ENCODE measurements around the gene SV2B.
"Not testable (repeated sequence)": the region's sequence is repeated elsewhere in the genome, so short reads cannot be mapped to it uniquely, and the experiment has no call there.

Gene SV2B, protein sequence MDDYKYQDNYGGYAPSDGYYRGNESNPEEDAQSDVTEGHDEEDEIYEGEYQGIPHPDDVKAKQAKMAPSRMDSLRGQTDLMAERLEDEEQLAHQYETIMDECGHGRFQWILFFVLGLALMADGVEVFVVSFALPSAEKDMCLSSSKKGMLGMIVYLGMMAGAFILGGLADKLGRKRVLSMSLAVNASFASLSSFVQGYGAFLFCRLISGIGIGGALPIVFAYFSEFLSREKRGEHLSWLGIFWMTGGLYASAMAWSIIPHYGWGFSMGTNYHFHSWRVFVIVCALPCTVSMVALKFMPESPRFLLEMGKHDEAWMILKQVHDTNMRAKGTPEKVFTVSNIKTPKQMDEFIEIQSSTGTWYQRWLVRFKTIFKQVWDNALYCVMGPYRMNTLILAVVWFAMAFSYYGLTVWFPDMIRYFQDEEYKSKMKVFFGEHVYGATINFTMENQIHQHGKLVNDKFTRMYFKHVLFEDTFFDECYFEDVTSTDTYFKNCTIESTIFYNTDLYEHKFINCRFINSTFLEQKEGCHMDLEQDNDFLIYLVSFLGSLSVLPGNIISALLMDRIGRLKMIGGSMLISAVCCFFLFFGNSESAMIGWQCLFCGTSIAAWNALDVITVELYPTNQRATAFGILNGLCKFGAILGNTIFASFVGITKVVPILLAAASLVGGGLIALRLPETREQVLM

DNA sequence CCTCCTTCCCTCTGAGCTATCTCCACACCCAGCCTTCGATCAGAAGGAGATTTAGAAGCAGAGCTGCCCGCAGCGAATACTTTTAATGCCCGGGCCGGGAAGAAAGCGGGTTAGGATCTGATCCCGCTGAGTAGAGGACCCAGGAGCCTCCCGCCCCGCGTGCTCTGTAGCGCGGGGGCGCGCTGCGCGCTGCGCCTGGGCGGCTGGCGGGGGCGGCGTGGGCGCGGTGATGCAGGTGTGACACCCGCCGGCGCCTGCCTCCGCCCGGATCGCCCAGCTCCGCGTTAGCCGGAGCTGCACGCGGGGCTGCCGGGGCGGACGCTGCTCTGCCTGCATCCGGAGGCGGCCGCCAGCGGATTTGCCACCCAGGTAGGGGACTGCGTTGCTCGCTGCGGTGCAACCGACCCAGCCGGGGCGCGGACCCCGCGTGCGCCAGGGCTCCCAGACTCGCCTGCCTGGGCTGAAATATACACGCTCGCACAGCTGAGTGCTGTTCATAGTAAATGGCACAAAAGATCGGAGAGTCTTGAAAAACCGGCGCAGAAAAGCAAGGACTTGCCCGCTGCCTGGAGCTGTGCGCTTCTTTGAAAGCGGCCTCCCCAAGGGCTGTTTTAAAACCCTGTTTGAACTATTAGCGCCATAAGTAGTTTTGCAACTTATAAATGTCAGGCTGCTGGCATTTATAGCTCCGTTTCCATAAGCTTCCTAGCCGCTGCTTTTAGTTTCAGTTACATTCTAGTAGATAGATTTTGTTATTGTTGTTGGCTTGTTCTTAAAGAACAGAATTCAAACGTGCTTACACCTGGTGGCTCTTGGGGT is at the start of gene SV2B:
TSS of gene SV2B (plus strand) at position 263 of the 819 bp plus-strand sequence. CDS start 126,007 bp downstream, outside the sequence.
- in situ Hi-C loops (cut with MboI; ENCODE audit: low sequenced_read_pairs) = no loop called here

DNA sequence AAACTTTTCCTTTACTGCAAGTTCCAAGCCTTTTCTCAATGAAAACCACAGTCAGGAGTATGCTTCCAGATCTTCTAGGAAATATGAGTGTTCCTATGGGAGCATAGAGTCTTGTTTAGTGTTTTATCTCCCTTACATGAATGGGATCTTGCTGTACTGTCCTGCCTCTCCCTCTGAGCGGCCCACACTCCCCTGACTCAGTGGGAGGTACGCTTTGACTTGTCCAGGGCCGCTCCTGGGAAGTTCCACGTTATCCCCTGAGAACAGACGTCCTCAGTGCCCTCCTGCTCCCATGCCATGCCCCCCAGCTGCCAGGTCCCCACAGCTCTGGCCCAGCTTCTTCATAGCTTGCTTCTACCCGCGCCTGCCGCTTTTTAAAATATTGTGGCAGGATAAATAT is 48.8 kb upstream of the SV2B start:
- in situ Hi-C loops (cut with MboI; ENCODE audit: low sequenced_read_pairs) = loop anchor here (10.0 to 25.0 kb wide), 2 partner anchors 224 to 1036 kb away; no protein-coding TSS in a partner anchor

GRCh38 chr15:91054816-91055215 is 45.2 kb upstream of the SV2B start:
- in situ Hi-C loops (cut with MboI; ENCODE audit: low sequenced_read_pairs) = loop anchor here (10.0 to 25.0 kb wide), 2 partner anchors 220 to 1032 kb away; no protein-coding TSS in a partner anchor

GRCh38 chr15:91055548-91056331 is 44.3 kb upstream of the SV2B start:
- in situ Hi-C loops (cut with MboI; ENCODE audit: low sequenced_read_pairs) = loop anchor here (10.0 to 25.0 kb wide), 2 partner anchors 219 to 1032 kb away; no protein-coding TSS in a partner anchor

- in situ Hi-C loops (cut with MboI; ENCODE audit: low sequenced_read_pairs) = loop anchor here (25.0 kb wide), 1 partner anchor 1026 kb away; no protein-coding TSS in a partner anchor
Observed at GRCh38 chr15:91061230-91061629, 38.8 kb upstream of the SV2B start.

- in situ Hi-C loops (cut with MboI; ENCODE audit: low sequenced_read_pairs) = loop anchor here (25.0 kb wide), 1 partner anchor 1025 kb away; no protein-coding TSS in a partner anchor
Observed at GRCh38 chr15:91061997-91062396, 38.1 kb upstream of the SV2B start.

GRCh38 chr15:91065505-91065904 is 34.6 kb upstream of the SV2B start:
- in situ Hi-C loops (cut with MboI; ENCODE audit: low sequenced_read_pairs) = loop anchor here (25.0 kb wide), 1 partner anchor 1022 kb away; no protein-coding TSS in a partner anchor

DNA sequence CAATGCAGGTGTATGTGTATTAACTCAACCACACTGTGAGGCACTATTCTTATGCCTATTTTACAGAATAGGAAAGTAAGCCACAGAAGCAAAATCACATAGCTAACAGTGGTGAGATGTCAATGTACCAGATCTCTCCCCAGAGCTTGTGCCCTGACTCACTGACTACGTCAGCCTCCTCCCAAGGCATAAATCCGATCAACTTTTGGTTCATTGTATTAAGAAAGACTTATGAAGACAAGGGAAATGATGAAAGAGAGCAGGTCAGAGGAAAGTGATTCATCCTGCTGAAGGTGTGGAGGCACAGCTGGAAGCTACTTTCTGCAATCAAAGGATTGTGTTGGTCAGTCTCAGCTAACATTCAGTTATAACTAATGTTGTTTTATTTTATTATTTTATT is 33.0 kb upstream of the SV2B start:
- in situ Hi-C loops (cut with MboI; ENCODE audit: low sequenced_read_pairs) = loop anchor here (25.0 kb wide), 1 partner anchor 1020 kb away; no protein-coding TSS in a partner anchor

DNA sequence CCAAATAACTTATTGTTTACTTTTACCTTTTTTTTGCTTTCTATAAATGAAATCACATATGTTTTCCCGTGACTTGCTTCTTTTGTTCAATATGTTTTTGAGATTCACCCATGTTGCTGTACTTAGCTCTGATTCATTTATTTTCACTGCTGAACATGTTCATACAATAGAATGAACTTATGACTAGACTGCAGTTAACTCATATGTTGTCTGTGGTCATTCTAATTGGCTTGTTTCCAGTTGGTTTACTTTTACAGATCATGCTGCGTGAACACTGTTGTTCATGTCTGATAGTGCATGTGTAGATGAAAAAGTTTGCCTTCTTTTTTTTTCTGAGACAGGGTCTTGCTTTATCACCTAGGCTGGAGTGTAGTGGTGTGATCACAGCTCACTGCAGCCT is 31.6 kb upstream of the SV2B start:
- in situ Hi-C loops (cut with MboI; ENCODE audit: low sequenced_read_pairs) = loop anchor here (25.0 kb wide), 1 partner anchor 1019 kb away; no protein-coding TSS in a partner anchor

DNA sequence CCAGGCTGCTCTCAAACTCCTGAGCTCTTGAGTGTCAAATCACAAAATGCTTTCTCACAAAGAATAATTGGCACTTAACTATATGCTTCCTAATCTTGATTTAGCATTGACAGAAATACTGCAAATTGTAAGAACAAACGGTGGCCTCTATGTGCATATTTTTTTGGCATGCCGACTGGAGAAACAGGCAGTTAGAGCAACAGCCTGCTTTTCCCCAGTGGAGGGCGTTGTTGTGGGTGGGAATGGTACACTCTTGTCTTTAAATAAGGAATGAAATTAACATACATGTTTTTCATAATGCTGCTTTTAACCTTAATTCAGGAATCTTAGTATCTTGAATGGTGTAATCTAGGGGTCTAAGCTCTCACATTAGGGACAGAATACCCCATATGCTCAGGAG is 31.1 kb upstream of the SV2B start:
- in situ Hi-C loops (cut with MboI; ENCODE audit: low sequenced_read_pairs) = loop anchor here (25.0 kb wide), 1 partner anchor 1018 kb away; no protein-coding TSS in a partner anchor

DNA sequence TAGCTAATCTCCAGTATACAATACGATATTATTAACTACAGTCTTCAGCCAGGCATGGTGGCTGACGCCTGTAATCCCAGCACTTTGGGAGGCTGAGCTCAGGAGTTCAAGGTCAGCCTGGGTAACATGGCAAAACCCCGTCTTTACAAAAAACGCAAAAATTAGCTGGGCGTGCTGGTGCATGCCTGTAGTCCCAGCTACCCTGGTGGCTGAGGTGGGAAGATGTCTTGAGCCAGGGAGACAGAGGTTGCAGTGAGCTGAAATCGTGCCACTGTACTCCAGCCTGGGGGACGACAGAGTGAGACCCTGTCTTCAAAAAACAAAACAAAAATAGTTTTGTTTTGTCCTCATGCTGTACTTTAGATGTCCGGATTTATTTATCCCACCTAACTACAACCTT is 29.2 kb upstream of the SV2B start:
- in situ Hi-C loops (cut with MboI; ENCODE audit: low sequenced_read_pairs) = loop anchor here (25.0 kb wide), 1 partner anchor 1016 kb away; no protein-coding TSS in a partner anchor

- in situ Hi-C loops (cut with MboI; ENCODE audit: low sequenced_read_pairs) = loop anchor here (25.0 kb wide), 1 partner anchor 1015 kb away; no protein-coding TSS in a partner anchor
Observed at GRCh38 chr15:91072161-91072560, 27.9 kb upstream of the SV2B start.

GRCh38 chr15:91073077-91073476 is 27.0 kb upstream of the SV2B start:
- in situ Hi-C loops (cut with MboI; ENCODE audit: low sequenced_read_pairs) = loop anchor here (25.0 kb wide), 1 partner anchor 1014 kb away; no protein-coding TSS in a partner anchor

DNA sequence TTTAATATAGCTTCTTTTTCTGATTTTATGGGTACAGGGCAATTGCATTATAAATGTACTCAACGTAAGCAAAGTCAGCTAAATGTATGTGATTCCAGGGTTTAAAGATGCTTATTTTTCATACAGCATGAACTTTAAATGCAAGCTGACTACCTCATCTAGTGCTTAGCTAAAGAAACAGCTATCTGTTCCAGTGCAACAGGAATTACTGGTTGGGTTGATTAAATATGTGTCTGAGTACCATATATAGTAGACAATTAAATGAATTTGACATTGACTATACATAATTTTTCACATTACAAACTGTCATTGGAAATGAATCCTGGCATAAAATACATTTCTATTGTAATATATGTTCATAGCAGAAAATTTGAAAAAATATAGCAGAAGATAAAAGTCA is 26.3 kb upstream of the SV2B start:
- in situ Hi-C loops (cut with MboI; ENCODE audit: low sequenced_read_pairs) = loop anchor here (25.0 kb wide), 1 partner anchor 1014 kb away; no protein-coding TSS in a partner anchor

- in situ Hi-C loops (cut with MboI; ENCODE audit: low sequenced_read_pairs) = no loop called here
Observed at GRCh38 chr15:91075739-91076138, 24.3 kb upstream of the SV2B start.

DNA sequence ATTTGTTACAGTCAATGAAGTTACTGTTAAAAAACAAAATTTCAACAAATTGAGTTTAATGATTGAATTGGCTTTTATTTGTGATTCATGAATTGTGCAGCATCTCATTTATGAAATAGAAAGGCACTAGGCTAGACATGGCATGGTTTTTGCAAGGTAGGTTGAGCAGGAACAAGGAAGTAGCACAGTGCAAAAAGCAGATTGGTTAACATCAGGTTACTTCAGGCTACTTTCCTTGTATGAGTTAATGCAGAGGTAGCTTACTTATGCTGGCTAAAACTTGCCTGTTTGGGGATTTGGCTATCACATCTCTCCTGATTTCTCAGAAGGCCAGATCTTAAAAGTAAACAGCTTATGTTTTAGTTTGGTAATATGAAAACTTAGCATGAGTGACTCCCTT is 23.0 kb upstream of the SV2B start:
- in situ Hi-C loops (cut with MboI; ENCODE audit: low sequenced_read_pairs) = no loop called here

GRCh38 chr15:91093866-91094265 is 6.2 kb upstream of the SV2B start:
- in situ Hi-C loops (cut with MboI; ENCODE audit: low sequenced_read_pairs) = not testable (repeated sequence)

GRCh38 chr15:91098451-91098850 is 1.6 kb upstream of the SV2B start:
- in situ Hi-C loops (cut with MboI; ENCODE audit: low sequenced_read_pairs) = no loop called here

DNA sequence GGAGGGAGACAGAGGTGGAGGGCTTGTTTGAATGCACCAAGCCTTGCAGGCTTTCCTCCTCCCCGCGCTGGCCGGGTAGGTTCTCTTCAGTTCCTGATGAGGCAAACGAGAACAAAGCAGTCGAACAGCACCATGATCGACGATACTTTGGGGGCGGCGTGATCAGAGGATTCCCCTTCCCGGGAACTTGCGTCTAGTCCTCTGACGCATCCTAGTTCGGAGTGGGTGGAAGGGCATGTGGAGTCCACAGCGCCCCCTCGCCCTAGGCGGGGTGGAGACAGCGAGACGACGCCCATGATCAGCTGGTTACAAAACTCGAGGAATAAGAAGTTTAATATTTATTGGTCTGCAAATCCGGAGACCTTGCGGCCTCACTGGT is 452 bp upstream of the SV2B start:
- in situ Hi-C loops (cut with MboI; ENCODE audit: low sequenced_read_pairs) = no loop called here
